Measurements from ENCODE around the gene PRSS8. TPM values are rescaled to one million over a fixed set of nuclear protein-coding genes. Genes with fewer than 3 reads are reported as not detected.
A peak's percentile ranks its signal among the peaks of the same experiment; 100 is the strongest.

PRSS8 gene
- total RNA-seq, 1 experiment from 2014 or later: 154 TPM

GRCh38 chr16:31183432-31184428 is 48.2 kb upstream of the PRSS8 start:
- Histone ChIP-seq H3K27me3 (ENCODE audit: insufficient read depth, low read depth) (no peaks in the 10 kb centered on the region), H4K20me1 (ENCODE audit: insufficient read depth) (peaks cover 84% of the 10 kb centered on the region), H3K4me1 (replicated peaks; ENCODE audit: insufficient read depth) (peaks cover 21% of the 10 kb centered on the region), H3K4me3 (no peak overlapping the region), H3K9me2 (ENCODE audit: insufficient read depth) (no peaks in the 10 kb centered on the region), H3K4me2 (0 out of 2 replicates have a peak overlapping the region, but pooled peaks have one; percentile 91), H3K36me3 (ENCODE audit: low read depth) (peaks cover 73% of the 10 kb centered on the region), H2AFZ (no peak overlapping the region), H3K9me3 (ENCODE audit: insufficient read depth, low read depth) (no peaks in the 10 kb centered on the region), H3F3A (ENCODE audit: insufficient read depth, low read depth) (peaks cover 73% of the 10 kb centered on the region), H3K27ac (no peak overlapping the region), H3K79me2 (ENCODE audit: low read depth) (peaks cover 93% of the 10 kb centered on the region)
- BruUV-seq (replicated peaks): no TSS peak
- intact Hi-C loops (cut with micrococcal nuclease; ENCODE audit: unreplicated experiment): no loop called here
- CTCF ChIA-PET: interaction anchor here (0.5 kb wide), 1 partner anchor 675 kb away, joined by 3 read pairs; no protein-coding TSS in a partner anchor
- POLR2A ChIA-PET (ENCODE audit: unreplicated experiment): interaction anchor here (0.6 to 0.7 kb wide), 5 partner anchors 15 to 288 kb away, joined by 3 to 8 read pairs (median 4); partner anchors contain the start of genes KAT8 and TGFB1I1
- TF ChIP-seq EZH2 (IDR thresholded peaks at IDR 0.05; ENCODE audit: low read depth) (no peak), CTCF (conservative IDR thresholded peaks at IDR 0.05) (no peak)
- no peak for DNase-seq

- H2AFZ ChIP-seq: no peak overlapping the region
- no TSS peak for BruUV-seq (replicated peaks)
- ChIA-PET CTCF (no interaction called here), POLR2A (ENCODE audit: unreplicated experiment) (interaction anchor here (0.7 kb wide), 2 partner anchors 71 to 316 kb away, joined by 3 to 7 read pairs; no protein-coding TSS in a partner anchor)
- H3K79me2 ChIP-seq (ENCODE audit: low read depth): peaks cover 84% of the 10 kb centered on the region
- H4K20me1 ChIP-seq (ENCODE audit: insufficient read depth): peaks cover 70% of the 10 kb centered on the region
- H3K27me3 ChIP-seq (ENCODE audit: insufficient read depth, low read depth): no peaks in the 10 kb centered on the region
- H3K9me2 ChIP-seq (ENCODE audit: insufficient read depth): no peaks in the 10 kb centered on the region
- intact Hi-C loops (cut with micrococcal nuclease; ENCODE audit: unreplicated experiment): no loop called here
- no peak for DNase-seq
- H3K36me3 ChIP-seq (ENCODE audit: low read depth): peaks cover 60% of the 10 kb centered on the region
- H3K4me2 ChIP-seq: peak overlapping the region; percentile 91
- H3K27ac ChIP-seq: no peak overlapping the region
- peaks cover 22% of the 10 kb centered on the region for H3K4me1 ChIP-seq (replicated peaks; ENCODE audit: insufficient read depth)
- no peak for TF ChIP-seq CTCF (conservative IDR thresholded peaks at IDR 0.05)
- TF ChIP-seq EZH2 (IDR thresholded peaks at IDR 0.05; ENCODE audit: low read depth): no peak
- H3K9me3 ChIP-seq (ENCODE audit: insufficient read depth, low read depth): no peaks in the 10 kb centered on the region
- H3K4me3 ChIP-seq: peak overlapping the region; percentile 83
- H3F3A ChIP-seq (ENCODE audit: insufficient read depth, low read depth): peaks cover 60% of the 10 kb centered on the region
Measured at GRCh38 chr16:31182391-31182790, 46.9 kb upstream of the PRSS8 start.

GRCh38 chr16:31181102-31181830 is 45.7 kb upstream of the PRSS8 start:
- CTCF ChIA-PET: no interaction called here
- H3K79me2 ChIP-seq (ENCODE audit: low read depth): peaks cover 73% of the 10 kb centered on the region
- TF ChIP-seq CTCF (conservative IDR thresholded peaks at IDR 0.05) (no peak), EZH2 (IDR thresholded peaks at IDR 0.05; ENCODE audit: low read depth) (no peak)
- H3K4me2 ChIP-seq: peak overlapping the region; percentile 91
- peaks cover 48% of the 10 kb centered on the region for H3K36me3 ChIP-seq (ENCODE audit: low read depth)
- POLR2A ChIA-PET (ENCODE audit: unreplicated experiment): interaction anchor here (0.5 to 1.6 kb wide), 6 partner anchors 16 to 271 kb away, joined by 3 to 12 read pairs (median 6); partner anchors contain the start of genes PYCARD and ZNF843
- H3K9me3 ChIP-seq (ENCODE audit: insufficient read depth, low read depth): no peaks in the 10 kb centered on the region
- peaks cover 59% of the 10 kb centered on the region for H4K20me1 ChIP-seq (ENCODE audit: insufficient read depth)
- no peak overlapping the region for H2AFZ ChIP-seq
- H3K9me2 ChIP-seq (ENCODE audit: insufficient read depth): no peaks in the 10 kb centered on the region
- peaks cover 22% of the 10 kb centered on the region for H3K4me1 ChIP-seq (replicated peaks; ENCODE audit: insufficient read depth)
- peaks cover 48% of the 10 kb centered on the region for H3F3A ChIP-seq (ENCODE audit: insufficient read depth, low read depth)
- H3K27me3 ChIP-seq (ENCODE audit: insufficient read depth, low read depth): no peaks in the 10 kb centered on the region
- BruUV-seq (replicated peaks): TSS peak; percentile 31
- H3K27ac ChIP-seq: peak overlapping the region; percentile 94; the same call in 1 of the 2 replicates
- intact Hi-C loops (cut with micrococcal nuclease; ENCODE audit: unreplicated experiment): no loop called here
- peak in 1 of 2 experiments; percentile 31 for DNase-seq
- peak overlapping the region; percentile 83 for H3K4me3 ChIP-seq
